ENCODE results near the gene TIGAR.

TIGAR gene

GRCh38 chr12:4355156-4356040, 34.4 kb downstream of the TIGAR start:
- H3K4me3 ChIP-seq (replicated peaks; ENCODE audit: low read depth, low read length): no peak overlapping the region
- no peak for DNase-seq (ENCODE audit: low read depth)
- TF ChIP-seq CTCF (IDR thresholded peaks at IDR 0.05; ENCODE audit: low read length, missing control alignments): no peak

GRCh38 chr12:4356041-4356327, 35.0 kb downstream of the TIGAR start:
- H3K4me3 ChIP-seq (replicated peaks; ENCODE audit: low read depth, low read length): no peak overlapping the region
- peak; percentile 49 for TF ChIP-seq CTCF (IDR thresholded peaks at IDR 0.05; ENCODE audit: low read length, missing control alignments)
- peak; percentile 32 for DNase-seq (ENCODE audit: low read depth)

- H3K4me3 ChIP-seq (replicated peaks; ENCODE audit: low read depth, low read length): no peak overlapping the region
- no peak for DNase-seq (ENCODE audit: low read depth)
- TF ChIP-seq CTCF (IDR thresholded peaks at IDR 0.05; ENCODE audit: low read length, missing control alignments): no peak
Observed at GRCh38 chr12:4366090-4366489, 45.1 kb downstream of the TIGAR start.

DNA sequence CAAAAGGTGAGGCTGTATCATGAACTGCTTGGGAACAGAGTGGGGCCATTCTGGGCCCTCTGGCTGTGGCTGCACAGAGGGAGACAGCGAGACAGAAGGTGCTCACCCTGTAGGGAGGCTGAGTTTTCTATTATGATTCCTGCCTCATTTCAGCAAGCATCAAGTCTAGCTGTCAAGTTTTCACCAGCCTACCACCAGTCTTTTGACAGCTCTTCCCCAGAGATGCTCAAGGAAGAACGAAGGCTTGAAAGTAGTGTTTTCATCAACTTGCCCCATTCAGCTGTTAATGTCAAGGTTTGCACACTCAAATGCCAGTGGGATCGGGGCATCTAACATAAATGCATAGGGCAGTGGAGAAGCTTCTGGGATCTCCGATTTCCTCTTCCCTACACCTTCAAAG, 48.5 kb downstream of the TIGAR start:
- no peak for DNase-seq (ENCODE audit: low read depth)
- TF ChIP-seq CTCF (IDR thresholded peaks at IDR 0.05; ENCODE audit: low read length, missing control alignments): no peak
- H3K4me3 ChIP-seq (replicated peaks; ENCODE audit: low read depth, low read length): no peak overlapping the region

- no peak for DNase-seq (ENCODE audit: low read depth)
- no peak for TF ChIP-seq CTCF (IDR thresholded peaks at IDR 0.05; ENCODE audit: low read length, missing control alignments)
- no peak overlapping the region for H3K4me3 ChIP-seq (replicated peaks; ENCODE audit: low read depth, low read length)
Observed at GRCh38 chr12:4370265-4370664, 49.3 kb downstream of the TIGAR start.

GRCh38 chr12:4372653-4373052, 51.6 kb downstream of the TIGAR start:
- no peak for TF ChIP-seq CTCF (IDR thresholded peaks at IDR 0.05; ENCODE audit: low read length, missing control alignments)
- no peak for DNase-seq (ENCODE audit: low read depth)
- no peak overlapping the region for H3K4me3 ChIP-seq (replicated peaks; ENCODE audit: low read depth, low read length)

DNA sequence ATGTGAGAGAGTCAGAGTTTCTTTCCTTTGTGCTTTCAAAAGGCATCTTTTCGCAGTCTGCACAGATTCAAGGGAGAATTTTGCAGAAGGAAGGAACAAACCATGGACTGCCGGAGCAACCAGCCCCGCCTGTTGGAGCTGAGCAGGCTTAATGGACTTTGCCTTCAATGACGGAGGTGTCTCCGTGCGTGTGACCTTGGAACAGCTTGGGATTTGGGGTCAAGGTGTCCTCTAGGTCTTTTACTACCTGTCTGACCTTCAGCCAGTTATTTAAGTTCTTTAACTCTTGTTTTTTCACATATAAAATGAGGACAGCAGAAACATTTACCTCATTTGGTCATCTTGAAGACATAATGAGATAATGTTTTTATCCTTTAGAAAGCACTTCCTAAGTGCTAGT, 54.4 kb downstream of the TIGAR start:
- DNase-seq (ENCODE audit: low read depth): no peak
- no peak overlapping the region for H3K4me3 ChIP-seq (replicated peaks; ENCODE audit: low read depth, low read length)
- no peak for TF ChIP-seq CTCF (IDR thresholded peaks at IDR 0.05; ENCODE audit: low read length, missing control alignments)
